DMS153 (cell line): ENCODE results near the gene ATP1A2.
A peak's percentile ranks its signal among the peaks of the same experiment; 100 is the strongest.

Source experiments
- DNase-seq: peaks from one replicate; lab custom pipeline; 2025; lab: John Stamatoyannopoulos, UW

The ATP1A2 gene

DNA sequence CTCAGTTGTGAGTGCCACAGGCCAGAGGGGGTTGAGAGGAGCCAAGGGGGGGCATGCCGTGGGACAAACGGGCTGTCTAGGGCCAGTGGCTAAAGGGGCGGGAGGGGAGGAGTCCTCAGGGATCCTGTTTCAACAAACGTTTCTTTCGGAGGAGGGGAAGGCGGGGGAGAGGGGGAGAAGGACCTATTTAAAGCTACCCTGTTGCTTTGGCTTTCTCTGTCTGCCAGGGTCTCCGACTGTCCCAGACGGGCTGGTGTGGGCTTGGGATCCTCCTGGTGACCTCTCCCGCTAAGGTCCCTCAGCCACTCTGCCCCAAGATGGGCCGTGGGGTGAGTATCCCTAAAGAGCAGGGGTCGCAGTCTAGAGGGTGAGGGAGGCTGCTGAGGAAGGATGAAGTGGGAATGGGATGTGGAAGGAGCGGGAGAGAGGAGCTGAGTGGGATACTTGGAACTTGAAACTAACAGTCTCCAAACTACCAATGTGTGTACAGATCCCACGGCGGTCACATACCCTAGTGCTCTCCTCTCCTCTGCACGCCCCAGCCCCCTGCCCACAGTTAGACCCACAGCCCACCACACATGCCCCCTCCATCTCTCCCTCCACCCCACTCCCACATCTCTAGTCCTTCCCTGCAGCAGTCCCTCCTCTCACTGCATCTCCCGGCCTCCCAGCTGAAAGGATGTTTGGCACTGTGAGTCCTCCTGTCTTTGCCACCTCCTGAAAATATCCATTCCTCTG lies at the start of gene ATP1A2:
TSS of gene ATP1A2 (plus strand) at position 215 of the 738 bp plus-strand sequence. CDS start at position 318, 103 bp downstream.
- DNase-seq = no peak

DNA sequence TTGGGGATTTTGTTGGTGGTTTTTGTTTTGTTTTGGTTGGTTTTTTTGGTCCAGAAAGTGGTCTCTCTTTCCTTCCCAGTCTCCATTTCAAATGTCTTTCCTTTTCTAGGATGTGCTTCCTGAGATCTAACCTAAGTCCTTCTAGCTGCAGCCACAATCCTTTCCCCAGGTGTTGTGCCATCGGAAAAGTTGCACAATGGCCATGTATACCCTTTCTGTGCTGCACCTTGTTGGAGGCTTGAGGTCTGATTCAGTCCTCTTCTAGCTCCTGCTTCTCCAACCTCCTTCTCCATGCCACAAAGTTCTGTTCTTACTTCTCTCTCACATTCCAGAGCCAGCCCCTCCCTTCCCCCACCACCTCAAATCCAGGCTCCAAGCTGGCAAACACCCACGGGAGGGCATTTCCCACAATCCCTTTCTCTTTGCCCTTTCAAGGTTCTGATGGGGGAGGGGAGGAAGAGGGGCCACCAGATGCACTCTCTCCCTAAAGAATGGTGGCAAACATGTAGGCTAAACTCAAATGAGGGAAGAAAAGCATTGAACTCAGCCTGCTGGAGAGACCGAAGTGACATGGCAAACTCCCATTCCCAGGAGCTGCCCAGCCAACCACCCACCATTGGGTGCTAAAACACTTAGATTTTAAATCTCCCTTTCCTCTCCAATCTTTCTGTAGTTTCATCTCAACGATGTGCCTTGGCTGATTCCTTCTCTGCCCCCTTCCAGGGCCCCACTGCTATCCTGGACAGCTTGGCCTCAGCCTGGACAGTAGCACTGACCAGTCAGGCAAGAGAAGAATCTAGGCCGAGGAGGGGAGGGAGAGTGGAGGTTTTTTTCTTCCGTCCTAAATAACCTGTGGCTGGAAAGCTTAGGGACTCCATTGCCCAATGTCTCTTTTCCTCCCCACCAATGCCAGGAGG lies 48.5 kb upstream of the ATP1A2 start:
- DNase-seq = no peak

DNA sequence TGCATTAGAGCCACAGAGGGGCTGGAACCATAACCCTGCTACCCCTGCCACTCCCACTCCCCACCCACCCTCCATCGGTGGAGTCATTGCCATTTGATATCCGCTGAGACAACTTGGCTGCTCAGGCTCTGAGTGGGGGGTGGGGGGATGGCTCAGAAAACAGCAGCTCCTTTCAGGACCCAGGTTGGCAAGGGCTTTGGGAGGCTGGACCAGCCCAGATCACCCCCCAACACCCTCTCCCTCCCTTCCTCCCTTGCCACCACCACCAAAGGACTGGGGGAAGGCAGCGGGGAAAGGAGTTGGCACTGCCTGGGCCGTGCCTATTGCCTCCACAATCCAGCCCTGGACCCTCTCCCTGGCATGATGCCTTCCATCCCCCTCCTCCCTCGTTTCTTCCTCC lies 47.3 kb upstream of the ATP1A2 start:
- DNase-seq = no peak

DNA sequence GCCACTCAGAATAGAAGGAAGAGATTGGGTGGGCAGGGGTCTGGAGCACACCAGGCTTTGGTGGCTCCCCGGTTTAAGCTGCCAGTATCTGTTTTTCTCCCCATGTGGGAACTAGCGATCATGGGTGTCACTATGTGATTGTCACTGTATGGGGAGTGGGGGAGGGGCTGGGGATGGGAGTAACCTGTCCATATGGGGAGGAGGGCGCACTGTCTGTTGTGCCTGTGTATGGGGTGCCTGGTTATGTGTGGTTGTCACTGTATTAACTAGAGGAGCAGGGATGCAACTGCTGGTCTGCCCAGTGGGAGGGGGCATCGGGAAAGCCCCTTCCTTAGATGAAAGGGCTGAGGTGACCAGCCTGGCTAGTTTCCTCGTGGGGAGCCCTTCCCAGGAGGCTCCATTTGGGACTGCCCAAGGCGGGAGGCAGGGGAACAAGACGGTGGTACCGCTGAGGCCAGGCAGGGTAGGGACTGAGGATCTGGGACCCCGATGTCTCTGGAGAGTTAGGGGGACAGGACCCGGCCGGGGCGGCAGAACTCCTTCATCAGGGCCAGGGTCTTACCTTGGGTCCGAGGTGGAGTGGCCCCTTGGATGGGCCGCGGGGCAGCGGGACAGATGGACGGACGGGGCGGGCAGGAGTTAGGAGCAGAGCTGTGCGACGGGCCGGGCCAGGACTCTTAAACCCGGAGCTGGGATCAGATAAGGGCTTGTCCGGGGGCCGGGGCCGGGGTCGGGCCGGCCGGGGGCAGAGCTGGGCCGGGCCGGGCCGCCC lies 45.9 kb upstream of the ATP1A2 start, which contains the start of gene KCNJ10:
TSS of gene KCNJ10 (minus strand) at position 701 of the 772 bp plus-strand sequence. CDS start 27,628 bp downstream, outside the sequence.
- no peak for DNase-seq

DNA sequence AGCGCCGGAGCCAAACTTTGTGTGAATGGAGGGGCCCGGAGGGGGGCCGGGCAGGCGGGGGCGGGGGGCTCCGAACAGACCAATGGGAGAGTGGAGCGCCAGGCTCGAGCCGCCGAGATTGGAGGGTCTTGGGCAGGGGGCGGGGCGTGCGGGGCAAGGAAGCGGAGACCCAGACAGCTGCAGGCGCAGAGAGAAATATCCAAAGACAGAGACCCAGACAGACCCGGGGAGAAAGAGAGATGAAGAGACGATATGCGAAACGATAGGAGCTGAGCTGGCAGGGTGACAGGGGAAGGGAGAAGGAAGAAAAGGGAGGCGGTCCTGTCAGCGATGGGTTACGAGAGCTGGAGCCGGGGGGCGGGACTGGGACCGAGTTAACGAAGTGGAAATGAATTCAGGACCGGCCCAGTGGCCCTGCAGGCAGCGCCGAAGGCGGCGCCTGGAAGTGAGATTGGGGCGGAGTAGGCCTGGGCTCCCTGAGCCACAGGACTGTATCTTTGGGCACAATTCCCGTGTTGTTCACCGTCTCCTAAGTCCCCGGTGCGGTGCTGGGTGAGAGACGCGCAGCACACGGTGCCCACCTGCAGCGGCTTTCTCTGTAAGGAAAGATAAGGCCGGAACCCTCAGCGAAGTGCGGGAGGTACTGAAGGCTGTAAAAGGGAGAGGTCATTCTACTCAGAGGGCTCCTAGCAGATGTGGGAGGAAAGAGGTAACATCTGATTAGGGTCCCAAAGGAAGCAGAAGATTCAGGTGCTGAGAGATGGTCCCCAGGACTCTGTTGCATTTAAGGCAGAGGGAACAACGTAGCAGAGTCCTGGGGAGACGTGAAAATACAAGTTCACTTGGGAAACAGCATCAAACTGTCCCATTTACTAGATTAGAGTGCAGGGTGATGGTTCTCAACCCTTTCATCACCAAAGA lies 45.1 kb upstream of the ATP1A2 start:
- DNase-seq = no peak

DNA sequence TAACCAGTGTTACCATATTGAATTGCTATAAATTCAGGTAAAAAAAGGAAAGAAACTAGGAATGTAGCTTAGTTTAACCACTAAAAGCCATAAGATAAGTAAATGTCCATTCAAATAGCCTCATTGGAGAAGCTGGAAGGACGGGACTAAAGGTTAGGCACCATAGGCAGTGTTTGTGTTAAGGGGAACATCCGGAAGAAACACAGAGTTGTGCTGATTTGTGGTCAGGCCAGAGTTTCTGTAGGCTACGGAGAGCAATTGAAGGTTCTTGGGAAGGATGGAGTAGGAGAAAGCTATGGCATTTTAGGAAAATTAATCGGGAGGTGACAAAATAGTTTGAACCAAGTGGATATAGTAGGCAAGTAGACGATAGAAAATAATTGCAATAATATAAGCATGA lies 44.3 kb upstream of the ATP1A2 start:
- no peak for DNase-seq

DNA sequence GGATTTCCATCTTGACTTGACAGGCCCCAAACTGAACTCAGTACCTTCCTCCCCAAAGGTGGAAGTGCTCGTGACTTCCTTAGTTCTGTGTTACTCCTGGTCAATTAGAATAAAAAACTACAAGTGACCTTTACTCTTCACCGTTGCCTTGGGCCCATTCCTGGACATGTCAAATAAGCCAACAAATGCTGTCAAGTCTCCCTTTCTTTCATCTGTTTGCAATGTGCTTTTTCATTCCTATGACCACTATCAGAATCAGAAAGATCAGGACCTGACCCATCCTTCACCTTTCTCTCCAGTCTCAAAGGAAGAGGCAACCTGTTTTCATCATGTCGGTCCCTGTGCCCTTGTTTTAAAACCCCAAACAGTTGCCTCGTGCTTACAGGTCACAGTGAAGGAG lies 40.7 kb upstream of the ATP1A2 start:
- DNase-seq = no peak

DNA sequence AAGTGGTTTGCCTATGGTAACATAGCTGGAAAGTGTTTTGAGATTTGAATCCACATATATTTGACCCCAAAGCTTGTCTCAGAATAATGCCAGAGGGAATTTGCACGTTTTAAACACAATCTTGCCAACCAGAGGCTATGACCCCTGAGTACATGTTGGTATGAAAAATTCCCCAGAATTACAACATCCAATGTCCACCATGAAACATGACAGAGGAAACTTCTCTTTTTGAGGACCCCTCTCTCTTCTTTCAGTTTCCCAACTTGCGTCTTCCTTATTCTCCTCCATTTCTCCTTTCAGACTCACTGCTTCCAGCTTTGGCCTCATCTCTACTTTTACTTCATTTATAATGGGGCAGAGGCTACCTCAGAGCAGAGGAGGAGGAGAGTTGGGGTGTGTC lies 39.7 kb upstream of the ATP1A2 start:
- DNase-seq = no peak

DNA sequence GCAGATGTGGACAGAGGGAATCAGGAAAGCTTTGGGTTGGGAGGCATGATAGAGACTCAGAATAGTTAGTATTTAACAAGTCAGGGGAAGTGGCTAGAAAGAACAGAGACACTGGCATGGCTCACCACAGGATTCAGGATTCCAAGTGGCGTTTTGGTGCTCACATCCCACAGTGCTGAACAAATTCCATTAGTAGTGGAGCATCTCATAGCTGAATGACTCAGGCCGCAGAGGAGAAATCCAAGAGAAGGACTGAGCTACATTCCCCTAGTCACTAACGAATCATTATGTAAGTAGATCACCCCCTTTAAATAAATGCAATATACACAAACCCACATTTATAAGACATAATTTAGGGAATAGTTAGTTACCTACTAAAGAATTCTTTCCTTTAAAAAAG lies 39.3 kb upstream of the ATP1A2 start:
- no peak for DNase-seq

DNA sequence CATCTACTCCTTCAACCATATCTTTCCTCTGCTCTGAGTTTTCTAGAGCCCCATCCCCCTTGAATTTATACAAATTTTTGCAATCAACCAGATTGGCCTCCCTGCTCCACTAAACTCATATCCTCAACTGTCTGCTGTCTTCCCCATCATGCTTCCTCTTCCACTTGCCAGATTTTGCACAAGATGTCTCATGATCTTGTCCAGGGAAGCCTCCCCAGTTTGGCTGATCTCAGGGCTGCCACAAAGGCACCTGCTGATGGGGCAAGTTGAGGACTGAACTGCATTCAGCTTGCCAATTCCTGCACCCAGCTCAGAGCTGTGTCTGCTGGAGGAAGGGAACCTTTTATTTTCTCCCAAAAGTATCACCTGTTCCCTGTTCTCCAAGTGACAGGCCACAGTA lies 38.1 kb upstream of the ATP1A2 start:
- DNase-seq = no peak

DNA sequence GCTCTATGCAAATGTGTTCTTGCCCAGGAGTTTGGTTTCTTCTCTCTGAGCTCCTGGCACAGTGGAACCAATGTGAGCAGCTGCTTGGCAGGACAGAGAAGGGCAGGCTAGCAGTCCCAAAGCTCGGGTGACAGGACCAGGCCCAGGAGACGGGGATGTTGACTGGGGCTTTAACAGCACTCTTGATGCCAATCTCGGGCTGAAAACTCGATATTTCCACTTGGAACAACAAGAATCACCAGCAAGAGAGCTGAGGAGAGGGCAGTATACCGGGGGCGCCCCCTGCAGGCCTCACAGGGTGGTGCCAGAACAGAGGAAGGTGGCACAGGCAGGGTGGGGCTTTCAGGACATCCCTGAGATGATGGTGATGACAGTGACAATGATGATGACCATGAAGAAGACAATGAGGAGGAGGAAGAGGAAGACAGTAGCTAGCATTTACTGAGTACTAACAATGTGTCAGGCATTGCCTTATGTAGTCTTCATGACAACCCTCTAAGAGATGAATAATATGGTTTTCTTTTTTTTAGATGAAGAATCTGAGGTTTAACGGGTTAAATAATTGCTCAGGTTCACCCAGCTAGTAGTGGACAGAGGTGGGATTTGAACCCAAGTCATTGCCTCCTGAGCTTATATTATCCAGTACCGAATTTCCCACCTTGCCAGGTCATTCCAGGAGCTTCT lies 36.9 kb upstream of the ATP1A2 start:
- DNase-seq = no peak

DNA sequence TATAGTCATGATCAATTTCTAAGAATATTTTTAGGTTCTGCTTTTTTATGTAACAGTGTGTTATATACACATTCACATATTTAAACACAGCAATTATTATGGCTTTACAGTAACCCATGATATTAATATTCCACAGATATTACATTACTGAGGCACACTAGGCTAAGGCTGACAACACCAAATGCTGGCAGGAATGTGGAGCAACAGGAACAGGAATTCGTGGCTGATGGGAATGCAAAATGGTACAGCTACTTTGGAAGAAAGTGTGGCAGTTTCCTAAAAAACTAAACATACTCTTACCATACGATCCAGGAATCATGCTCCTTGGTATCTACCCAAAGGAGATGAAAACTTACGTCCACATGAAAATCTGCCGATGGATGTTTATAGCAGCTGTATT lies 36.1 kb upstream of the ATP1A2 start:
- DNase-seq = no peak

DNA sequence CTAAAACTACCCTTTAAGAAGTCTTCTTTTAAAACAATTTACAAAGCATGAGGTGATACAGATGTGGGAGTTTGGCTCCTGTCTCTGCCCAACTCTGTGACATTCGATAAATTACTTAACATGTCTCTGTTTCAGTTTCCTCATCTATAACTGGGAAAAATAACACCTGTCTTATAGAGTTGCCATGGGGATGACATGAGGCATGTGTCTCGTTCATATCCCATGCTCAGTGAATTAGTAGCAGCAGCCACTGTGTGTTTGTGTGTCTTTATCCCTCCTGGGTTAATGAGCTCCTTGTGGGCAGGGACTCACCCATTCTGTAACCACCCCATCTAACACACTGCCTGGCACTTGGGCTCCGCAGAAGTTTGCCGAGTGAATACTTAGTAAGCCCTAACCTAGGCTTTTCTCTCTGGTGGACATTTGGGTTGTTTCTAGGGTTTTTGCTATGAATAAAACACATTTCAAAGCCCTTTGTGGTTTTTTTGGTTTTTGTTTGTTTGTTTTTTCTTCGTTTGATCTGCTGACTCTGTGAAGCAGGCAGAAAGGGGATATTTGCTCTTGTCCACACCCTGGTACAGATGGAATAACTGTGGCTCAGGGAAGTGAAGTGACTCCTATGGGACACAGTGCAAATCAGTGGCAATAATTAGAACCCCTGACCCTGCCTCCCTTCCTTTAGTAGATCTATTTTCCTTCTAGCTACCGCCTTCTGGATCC lies 35.0 kb upstream of the ATP1A2 start:
- DNase-seq = no peak

DNA sequence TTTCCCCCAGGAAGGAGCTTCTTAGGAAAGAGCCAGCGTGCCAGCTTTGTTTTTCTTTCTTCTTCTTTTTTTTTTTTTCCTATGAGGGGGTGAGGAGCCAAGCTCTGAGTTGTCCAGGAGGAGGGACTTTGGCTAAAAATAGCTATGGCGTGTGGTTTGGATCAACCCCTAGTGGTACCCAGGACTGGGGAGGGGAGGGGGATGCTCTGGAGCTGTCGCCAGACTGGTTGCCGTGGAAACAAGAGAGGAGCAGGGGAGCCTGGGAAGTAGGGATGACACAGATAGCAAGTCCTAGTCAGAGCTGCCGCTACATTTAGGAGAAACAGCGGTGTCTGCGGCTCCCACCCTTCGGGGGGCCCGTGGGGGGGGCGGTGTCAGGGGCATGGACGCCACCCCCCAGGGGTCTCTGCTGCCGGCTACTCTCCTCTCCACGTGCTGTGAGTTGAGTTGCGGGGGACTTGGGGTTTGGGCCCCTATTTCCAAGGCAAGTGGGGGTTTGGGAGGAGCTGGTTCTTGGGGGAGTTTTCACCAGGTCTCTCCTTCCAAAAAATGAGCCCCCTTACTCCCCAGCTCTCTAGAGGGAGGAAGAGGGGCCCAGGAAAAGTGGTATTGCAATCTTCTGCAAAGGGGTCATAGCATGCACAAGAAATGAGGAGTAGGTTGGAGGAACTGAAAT lies 34.2 kb upstream of the ATP1A2 start, which contains the start of gene KCNJ9:
TSS of gene KCNJ9 (plus strand) at position 278 of the 676 bp plus-strand sequence. CDS start 2,493 bp downstream, outside the sequence.
- DNase-seq = no peak

DNA sequence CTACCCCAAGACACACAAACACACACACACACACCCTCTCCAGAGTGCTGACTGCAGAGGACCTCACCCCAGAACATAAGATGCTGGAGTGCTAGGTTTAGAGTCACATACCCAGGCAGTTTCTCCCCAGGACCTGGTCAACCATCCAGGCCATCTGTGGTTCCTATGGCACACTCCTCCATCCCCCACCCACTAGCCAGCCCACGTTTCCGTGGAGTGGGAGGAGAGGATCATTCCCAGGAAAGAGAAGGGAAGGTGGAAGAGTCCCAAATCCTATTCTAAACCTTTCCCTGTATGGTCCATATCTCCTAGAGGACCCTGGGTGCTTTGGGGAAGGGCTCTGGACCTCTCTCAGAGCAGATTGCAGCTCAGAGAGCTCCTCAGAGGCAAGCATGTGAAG lies 33.1 kb upstream of the ATP1A2 start:
- DNase-seq = no peak

DNA sequence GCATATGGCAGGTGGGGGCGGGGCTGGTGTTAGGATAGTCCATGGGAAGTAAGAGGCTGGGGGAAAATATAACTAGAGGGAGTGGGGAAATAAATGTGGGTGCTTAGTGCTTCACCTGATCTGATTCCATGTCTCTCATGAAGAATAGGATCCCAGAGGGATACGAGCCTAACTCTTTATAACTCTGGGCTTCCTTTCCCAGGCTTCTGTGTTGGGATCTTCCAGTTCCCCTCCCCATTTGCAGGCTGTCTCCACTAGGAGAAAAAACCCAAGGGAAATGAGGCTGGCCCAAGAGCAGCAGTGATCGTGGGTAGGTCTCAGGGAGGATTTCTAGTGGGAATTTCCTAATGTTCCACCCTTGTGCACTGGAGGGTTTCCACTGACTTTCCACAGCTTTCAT lies 32.6 kb upstream of the ATP1A2 start:
- DNase-seq = no peak

DNA sequence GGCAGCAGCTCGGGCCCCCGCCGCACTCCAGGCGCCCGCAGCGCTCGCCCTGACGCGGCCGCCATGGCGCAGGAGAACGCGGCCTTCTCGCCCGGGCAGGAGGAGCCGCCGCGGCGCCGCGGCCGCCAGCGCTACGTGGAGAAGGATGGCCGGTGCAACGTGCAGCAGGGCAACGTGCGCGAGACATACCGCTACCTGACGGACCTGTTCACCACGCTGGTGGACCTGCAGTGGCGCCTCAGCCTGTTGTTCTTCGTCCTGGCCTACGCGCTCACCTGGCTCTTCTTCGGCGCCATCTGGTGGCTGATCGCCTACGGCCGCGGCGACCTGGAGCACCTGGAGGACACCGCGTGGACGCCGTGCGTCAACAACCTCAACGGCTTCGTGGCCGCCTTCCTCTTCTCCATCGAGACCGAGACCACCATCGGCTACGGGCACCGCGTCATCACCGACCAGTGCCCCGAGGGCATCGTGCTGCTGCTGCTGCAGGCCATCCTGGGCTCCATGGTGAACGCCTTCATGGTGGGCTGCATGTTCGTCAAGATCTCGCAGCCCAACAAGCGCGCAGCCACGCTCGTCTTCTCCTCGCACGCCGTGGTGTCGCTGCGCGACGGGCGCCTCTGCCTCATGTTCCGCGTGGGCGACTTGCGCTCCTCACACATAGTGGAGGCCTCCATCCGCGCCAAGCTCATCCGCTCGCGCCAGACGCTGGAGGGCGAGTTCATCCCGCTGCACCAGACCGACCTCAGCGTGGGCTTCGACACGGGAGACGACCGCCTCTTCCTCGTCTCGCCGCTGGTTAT lies 31.4 kb upstream of the ATP1A2 start:
- DNase-seq = peak; percentile 76

DNA sequence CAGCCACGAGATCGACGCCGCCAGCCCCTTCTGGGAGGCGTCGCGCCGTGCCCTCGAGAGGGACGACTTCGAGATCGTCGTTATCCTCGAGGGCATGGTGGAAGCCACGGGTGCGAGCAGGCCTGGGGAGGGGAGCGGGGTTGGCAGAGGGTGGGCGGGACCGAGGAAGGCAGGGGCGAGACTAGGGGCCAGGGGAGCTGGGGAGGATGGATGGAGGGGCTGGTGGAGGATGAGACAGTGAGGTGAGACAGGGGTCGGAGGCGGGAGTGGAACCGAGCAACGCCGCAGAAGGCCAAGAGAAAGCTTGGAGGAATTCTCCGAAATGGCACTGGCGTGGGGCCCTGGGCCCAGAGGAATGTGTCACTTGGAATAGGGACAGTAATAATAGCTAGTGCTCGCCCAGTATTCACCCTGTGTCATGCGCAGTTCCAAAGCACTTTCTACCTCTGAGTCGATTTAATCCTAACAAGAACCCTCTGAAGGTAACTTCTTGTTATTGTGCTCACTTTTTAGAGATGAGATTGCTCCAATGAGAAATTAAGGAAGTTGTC lies 30.7 kb upstream of the ATP1A2 start:
- no peak for DNase-seq
